ENCODE measurements around the gene ARCN1. TPM values are rescaled to one million over a fixed set of nuclear protein-coding genes. Genes with fewer than 3 reads are reported as not detected.

Gene ARCN1
- total RNA-seq, 4 donors from 2014 or later: 61.4 to 81.2 (median 70.7) TPM

GRCh38 chr11:118651820-118652219 is 79.6 kb downstream of the ARCN1 start:
- peak in 1 of 2 donors; percentile 28 for DNase-seq (ENCODE audit: low spot score in 2 of 2)
- H3K4me3 ChIP-seq (ENCODE audit: low read depth, poor library complexity, severe bottlenecking): no peak overlapping the region
- TF ChIP-seq POLR2A (IDR thresholded peaks at IDR 0.05): no peak
- no peak for TF ChIP-seq CTCF (IDR thresholded peaks at IDR 0.05)
- 89 to 92% methylated on average over 3 of the region's 3 CpGs for WGBS, 2 donors
- intact Hi-C loops (cut with DNase I; ENCODE audit: low total_unique reads): no loop called here

Small RNA genes within 50 kb of the gene (microRNA-seq; reads per million reads assigned to microRNA genes)
- gene MIR6716 (ENCODE audit: borderline number of aligned reads in 1 of 2, borderline replicate concordance in 2 of 2): 0 reads per million in 2 donors

Other genes with a start within 250 kb of the ARCN1 start
- 1 to 10 TPM in 1 of 4 donors, under 1 TPM in 2, not detected in 1; 0.44 to 5.8 (median 0.46) TPM for gene CD3D, start 229.7 kb upstream of the ARCN1 start, total RNA-seq
- gene CD3G, start 228.1 kb upstream of the ARCN1 start, total RNA-seq: under 1 TPM; 0.12 to 0.59 (median 0.37) TPM
- 10 to 100 TPM; 40.3 to 46.1 (median 44.4) TPM for gene UBE4A, start 212.8 kb upstream of the ARCN1 start, total RNA-seq
- gene ATP5MG, start 170.8 kb upstream of the ARCN1 start, total RNA-seq: 10 to 100 TPM; 26.7 to 83.6 (median 44.8) TPM
- 10 to 100 TPM; 57.8 to 94.6 (median 63.6) TPM for gene KMT2A, start 135.9 kb upstream of the ARCN1 start, total RNA-seq
- under 1 TPM in 2 of 4 donors, not detected in 2; 0.27 to 0.42 TPM for gene TTC36, start 44.9 kb upstream of the ARCN1 start, total RNA-seq
- 10 to 100 TPM; 18.8 to 22.8 (median 21.0) TPM for gene TMEM25, start 41.2 kb upstream of the ARCN1 start, total RNA-seq
- 10 to 100 TPM; 14.7 to 20.1 (median 16.1) TPM for gene IFT46, start 6.5 kb upstream of the ARCN1 start, total RNA-seq
- gene PHLDB1, start 35.2 kb downstream of the ARCN1 start, total RNA-seq: 10 to 100 TPM; 51.9 to 77.4 (median 70.2) TPM
- not detected for gene TREH, start 107.2 kb downstream of the ARCN1 start, total RNA-seq
- gene DDX6, start 218.8 kb downstream of the ARCN1 start, total RNA-seq: 100 to 1,000 TPM in 2 of 4 donors, 10 to 100 TPM in 2; 71.8 to 117 (median 88.6) TPM